ENCODE results near the gene MOB1A.

Gene MOB1A

GRCh38 chr2:74223941-74224770, 45.5 kb upstream of the MOB1A start:
- Histone ChIP-seq H3K4me1 (peaks cover 4% of the 10 kb centered on the region), H3K4me3 (ENCODE audit: low read depth, low read length) (no peak overlapping the region), H3K27ac (no peak overlapping the region), H3K9me3 (ENCODE audit: control insufficient read depth, low read length) (no peaks in the 10 kb centered on the region), H2AFZ (no peak overlapping the region), H3K79me2 (no peaks in the 10 kb centered on the region), H3K27me3 (ENCODE audit: control insufficient read depth, insufficient read depth, low read length) (no peaks in the 10 kb centered on the region), H3K4me2 (ENCODE audit: low read length) (no peak overlapping the region), H3K9ac (no peak overlapping the region), H3K36me3 (ENCODE audit: control insufficient read depth, insufficient read depth, low read length) (no peaks in the 10 kb centered on the region)
- no peak for TF ChIP-seq CTCF (IDR thresholded peaks at IDR 0.05)

GRCh38 chr2:74222300-74222650, 43.6 kb upstream of the MOB1A start:
- no peak for TF ChIP-seq CTCF (IDR thresholded peaks at IDR 0.05)
- H3K27ac ChIP-seq: no peak overlapping the region

GRCh38 chr2:74221604-74222299, 43.1 kb upstream of the MOB1A start:
- Histone ChIP-seq H3K4me2 (ENCODE audit: low read length) (no peak overlapping the region), H3K9me3 (ENCODE audit: control insufficient read depth, low read length) (no peaks in the 10 kb centered on the region), H3K79me2 (no peaks in the 10 kb centered on the region), H3K4me3 (ENCODE audit: low read depth, low read length) (no peak overlapping the region), H3K27me3 (ENCODE audit: control insufficient read depth, insufficient read depth, low read length) (no peaks in the 10 kb centered on the region), H2AFZ (no peak overlapping the region), H3K9ac (no peak overlapping the region), H3K27ac (no peak overlapping the region), H3K4me1 (peaks cover 4% of the 10 kb centered on the region), H3K36me3 (ENCODE audit: control insufficient read depth, insufficient read depth, low read length) (no peaks in the 10 kb centered on the region)
- TF ChIP-seq CTCF (IDR thresholded peaks at IDR 0.05): no peak

More at GRCh38 chr2:74222300-74222650, 43.6 kb upstream of the MOB1A start:
- Histone ChIP-seq H3K9me3 (ENCODE audit: control insufficient read depth, low read length) (no peaks in the 10 kb centered on the region), H3K4me1 (peaks cover 4% of the 10 kb centered on the region), H3K36me3 (ENCODE audit: control insufficient read depth, insufficient read depth, low read length) (no peaks in the 10 kb centered on the region), H3K79me2 (no peaks in the 10 kb centered on the region), H3K4me2 (ENCODE audit: low read length) (no peak overlapping the region), H3K27me3 (ENCODE audit: control insufficient read depth, insufficient read depth, low read length) (no peaks in the 10 kb centered on the region), H3K9ac (no peak overlapping the region), H2AFZ (no peak overlapping the region), H3K4me3 (ENCODE audit: low read depth, low read length) (no peak overlapping the region)

- Histone ChIP-seq H3K27ac (no peak overlapping the region), H3K36me3 (ENCODE audit: control insufficient read depth, insufficient read depth, low read length) (no peaks in the 10 kb centered on the region), H3K9ac (no peak overlapping the region), H3K4me3 (ENCODE audit: low read depth, low read length) (no peak overlapping the region), H3K9me3 (ENCODE audit: control insufficient read depth, low read length) (no peaks in the 10 kb centered on the region), H3K4me1 (peaks cover 4% of the 10 kb centered on the region), H2AFZ (no peak overlapping the region), H3K79me2 (no peaks in the 10 kb centered on the region), H3K27me3 (ENCODE audit: control insufficient read depth, insufficient read depth, low read length) (no peaks in the 10 kb centered on the region), H3K4me2 (ENCODE audit: low read length) (no peak overlapping the region)
- no peak for TF ChIP-seq CTCF (IDR thresholded peaks at IDR 0.05)
Observed at GRCh38 chr2:74221091-74221490, 42.4 kb upstream of the MOB1A start.

Data from parathyroid adenoma (tissue), 2 donors.